Activated CD8-positive, alpha-beta memory T cell treated with anti-CD3 and anti-CD28 coated beads, Interleukin-2, amount 50 U/mL, for 4 hours (primary cell): ENCODE measurements around the gene CLPTM1L.
A peak's percentile ranks its signal among the peaks of the same experiment; 100 is the strongest.
"Not testable (repeated sequence)": the region's sequence is repeated elsewhere in the genome, so short reads cannot be mapped to it uniquely, and the experiment has no call there.

Experiments used
- DNase-seq: peaks from one replicate; pipeline ENCODE4 v3.0.0-alpha.2; 2020

CLPTM1L gene

DNA sequence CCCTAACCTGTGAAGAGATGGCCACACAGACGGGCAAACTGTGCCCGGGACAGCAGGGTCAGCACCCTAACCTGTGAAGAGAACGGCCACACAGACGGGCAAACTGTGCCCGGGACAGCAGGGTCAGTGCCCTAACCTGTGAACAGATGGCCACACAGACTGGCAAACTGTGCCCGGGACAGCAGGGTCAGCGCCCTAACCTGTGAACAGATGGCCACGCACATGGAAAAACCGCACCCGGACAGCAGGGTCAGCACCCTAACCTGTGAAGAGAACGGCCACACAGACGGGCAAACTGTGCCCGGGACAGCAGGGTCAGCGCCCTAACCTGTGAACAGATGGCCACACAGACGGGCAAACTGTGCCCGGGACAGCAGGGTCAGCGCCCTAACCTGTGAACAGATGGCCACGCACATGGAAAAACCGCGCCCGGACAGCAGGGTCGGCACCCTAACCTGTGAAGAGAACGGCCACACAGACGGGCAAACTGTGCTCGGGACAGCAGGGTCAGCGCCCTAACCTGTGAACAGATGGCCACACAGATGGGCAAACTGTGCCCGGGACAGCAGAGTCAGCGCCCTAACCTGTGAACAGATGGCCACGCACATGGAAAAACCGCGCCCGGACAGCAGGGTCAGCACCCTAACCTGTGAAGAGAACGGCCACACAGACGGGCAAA lies 5.6 kb downstream of the CLPTM1L start:
- DNase-seq: not testable (repeated sequence)

DNA sequence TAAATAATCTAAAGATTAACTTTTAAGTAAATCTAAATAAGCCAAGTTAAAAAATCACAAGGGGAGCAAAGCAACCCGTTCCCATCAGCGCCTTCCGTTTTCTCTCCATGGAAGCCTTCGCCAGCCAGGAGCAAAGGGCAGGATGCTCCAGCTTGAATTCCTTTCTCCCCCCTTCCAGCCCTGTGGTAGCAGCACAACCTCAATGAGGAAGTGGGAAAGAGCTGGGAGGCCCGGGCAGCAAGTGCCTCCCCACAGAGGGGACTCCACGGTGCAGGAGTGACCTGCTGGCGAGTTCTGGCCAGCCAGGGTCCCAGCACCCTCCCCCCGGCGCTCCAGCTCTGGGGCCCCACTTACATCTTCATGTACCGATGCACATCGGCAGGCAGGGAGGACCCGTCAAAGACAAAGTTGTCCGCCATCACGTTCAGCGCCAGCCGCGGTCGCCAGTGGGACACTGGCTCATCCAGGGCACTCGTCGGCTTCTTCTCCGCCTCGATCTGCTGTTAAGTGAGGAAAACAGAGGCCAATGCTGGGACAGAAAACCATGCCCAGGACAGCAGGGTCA lies 6.3 kb downstream of the CLPTM1L start:
- no peak for DNase-seq

DNA sequence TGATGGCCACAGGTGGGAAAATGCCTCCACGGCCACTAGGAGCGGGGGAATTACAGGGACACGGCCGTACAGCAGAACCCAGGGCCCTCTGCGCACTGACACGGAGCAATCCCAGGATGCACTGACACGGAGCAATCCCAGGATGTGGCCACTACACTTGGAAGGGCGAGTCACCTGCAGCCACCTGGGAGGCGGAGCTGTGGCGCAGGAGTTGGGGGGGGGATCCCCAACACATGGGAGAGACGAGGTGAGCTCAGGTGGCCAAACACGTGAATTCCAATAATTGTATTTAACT lies 6.8 kb downstream of the CLPTM1L start:
- DNase-seq: no peak

DNA sequence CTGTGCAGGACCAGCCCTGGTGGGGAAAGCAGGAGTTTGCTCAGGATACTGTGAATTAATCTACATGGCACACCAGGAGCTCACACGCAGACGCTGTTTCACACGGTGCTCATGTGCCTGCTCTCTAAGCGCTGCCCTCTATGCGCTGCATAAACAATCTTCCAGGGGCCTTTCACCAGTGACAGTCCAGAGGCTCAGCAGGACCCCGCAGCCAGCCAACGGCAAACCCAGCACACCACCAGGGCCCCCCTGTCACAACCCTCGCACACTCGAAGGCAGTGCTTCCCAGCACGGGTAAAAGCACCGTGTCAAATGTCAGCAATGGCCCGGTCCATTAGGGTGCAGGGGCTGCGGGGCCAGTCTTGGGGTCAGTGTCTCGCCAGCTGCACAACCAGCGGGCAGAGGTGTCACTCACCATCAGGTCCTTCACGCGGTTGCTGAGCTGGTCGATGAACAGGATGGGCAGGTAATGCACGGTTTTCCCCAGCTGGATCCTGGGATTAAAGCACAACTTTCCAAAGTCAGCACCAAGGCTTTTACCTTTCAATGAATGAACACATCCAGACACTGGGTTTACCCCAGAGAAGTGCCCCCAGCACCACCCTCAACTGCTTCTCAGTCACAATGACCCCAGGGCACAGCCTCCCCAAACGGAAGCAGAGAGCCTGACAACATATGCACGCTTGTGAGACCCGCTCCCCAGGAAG lies 7.3 kb downstream of the CLPTM1L start:
- no peak for DNase-seq

DNA sequence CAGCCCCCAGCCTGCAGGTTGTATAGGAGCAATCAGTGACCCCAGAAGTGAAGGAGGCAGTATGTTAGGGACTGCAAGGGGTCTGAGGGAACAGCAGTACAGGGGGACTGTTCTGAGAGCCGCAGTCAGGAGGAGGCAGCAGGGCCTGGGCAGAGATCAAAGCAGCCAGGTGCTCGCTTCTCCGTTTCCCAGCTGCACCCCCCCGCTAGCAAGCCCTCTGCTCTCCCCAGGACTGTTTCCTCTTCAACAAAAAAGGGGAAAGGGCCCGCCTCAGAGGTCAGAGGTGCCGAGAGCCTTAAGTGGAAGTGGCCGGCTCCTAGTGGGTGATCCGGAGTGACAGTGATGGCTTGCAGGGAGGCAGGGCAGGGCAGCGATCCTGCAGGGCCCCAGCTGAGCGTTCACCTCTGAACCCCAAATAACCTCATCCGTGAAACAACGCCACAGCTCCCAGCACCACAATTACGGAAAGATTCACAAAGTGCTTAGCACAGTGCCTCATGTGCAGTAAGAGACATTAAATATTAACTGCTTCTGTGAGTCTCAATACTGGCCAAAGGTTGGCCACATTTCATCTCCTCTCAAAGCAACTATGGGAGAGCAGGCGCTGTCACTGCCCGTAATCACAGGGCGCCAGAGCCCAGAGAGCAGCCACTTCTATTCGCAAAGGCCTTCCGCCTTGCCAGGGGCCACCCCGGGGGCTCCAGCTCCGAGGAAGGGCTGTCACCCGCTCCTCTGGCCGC lies 8.0 kb downstream of the CLPTM1L start:
- DNase-seq: no peak

DNA sequence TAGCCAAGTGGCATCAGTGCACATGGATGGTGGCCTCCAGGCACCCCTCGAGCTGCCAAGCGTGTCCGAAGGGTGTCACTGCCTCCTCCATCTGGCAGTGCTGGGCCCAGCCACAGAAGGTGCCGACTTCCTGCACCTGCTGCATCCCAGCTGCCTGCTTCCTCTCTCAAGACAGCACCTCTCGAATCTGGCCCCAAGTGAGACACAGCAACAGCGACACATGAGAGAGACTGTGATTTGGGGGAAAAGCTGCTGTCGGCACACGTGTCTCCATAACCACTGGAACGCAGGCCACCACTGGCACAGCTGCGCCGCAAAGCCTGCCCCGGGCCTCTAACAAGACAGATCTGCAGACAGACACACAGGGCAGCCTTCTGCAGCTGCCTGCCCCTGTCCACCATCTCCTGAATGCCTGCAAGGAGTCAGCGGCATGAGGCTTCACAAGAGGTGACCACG lies 8.8 kb downstream of the CLPTM1L start:
- no peak for DNase-seq

DNA sequence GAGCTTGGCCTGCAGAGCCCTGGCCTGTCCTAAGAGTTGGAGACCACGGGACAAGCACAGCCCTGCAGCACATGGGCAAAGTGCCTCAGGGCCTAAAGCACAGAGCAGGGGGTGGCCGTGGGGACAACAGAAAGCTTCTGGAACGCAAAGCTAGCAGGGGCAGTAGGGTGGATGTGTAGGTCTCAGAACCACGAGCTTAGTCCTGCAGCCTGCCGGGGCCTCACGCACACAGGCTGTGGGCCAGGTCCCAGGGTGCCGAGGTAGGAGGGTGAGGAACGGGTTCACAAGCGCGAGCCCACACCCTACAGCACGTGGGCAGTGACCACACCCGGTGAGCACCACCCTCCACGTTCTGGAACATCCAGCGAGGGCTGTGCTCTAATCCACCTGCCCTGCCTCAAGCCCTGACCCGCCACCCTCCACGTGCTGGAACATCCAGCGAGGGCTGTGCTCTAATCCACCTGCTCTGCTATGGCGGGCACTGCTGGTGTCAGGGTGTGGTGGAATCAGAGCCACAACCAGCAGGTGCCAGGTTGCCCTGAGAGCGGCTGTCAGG lies 9.3 kb downstream of the CLPTM1L start:
- no peak for DNase-seq

DNA sequence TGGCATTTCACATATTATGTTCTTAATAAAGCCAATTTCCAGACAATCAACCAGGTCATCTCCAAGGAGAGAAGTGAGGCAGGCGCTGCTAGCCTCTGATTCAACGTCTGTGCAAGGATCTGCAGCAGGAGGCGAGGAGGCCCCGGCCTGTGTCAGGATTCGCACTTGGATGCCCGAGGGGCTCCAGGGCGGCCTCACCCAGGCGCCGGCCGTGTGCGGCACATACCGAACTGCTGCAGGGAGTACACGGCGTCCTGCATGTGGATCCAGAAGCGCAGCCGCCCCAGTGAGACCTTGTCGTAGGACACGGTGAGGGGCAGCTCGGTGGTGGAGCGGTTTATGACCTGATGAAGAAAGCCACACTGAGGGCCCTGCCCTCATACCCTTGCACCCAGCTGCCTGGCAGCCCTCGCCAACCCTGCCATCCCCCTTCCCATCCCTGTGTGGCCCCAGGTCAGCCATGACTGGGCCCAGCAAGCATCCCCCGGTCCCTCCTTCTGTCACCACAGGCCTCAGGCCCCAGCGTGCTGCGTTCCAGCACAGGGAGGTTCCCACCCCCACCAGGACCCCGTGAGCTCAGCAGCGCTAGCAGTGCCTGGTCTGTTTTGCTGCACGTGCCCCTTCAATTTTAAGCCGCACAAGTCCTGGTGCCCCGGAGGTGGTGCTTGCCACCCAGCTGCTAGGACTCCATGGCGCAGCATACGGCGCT lies 9.9 kb downstream of the CLPTM1L start:
- DNase-seq: no peak

DNA sequence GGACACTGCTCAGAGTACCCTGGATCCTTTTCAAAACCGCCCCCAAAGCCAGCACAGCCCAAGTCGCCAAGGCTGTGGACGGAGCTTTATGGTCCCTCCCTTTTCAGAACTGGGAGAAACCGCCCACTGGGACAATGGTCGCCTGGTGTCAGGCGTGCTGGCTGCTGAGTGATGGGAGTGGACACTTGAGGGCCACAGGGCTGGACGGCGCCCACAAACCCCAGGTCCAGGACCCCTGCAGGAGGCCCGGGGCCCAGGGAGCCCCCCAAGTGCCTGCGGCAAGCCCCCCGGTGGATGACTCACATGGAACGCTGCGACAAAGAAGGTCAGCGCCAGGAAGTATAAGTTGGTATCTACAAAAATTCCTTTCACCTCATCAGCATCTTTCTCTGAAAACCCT lies 10.9 kb downstream of the CLPTM1L start:
- no peak for DNase-seq

DNA sequence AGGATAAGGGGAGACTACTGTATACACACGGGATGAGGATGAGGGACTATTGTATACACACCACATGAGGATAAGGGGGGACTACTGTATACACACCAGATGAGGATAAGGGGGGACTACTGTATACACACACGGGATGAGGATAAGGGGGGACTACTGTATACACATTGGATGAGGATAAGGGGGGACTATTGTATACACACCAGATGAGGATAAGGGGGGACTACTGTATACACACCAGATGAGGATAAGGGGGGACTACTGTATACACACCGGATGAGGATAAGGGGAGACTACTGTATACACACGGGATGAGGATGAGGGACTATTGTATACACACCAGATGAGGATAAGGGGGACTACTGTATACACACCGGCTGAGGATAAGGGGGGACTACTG lies 11.6 kb downstream of the CLPTM1L start:
- DNase-seq: not testable (repeated sequence)

DNA sequence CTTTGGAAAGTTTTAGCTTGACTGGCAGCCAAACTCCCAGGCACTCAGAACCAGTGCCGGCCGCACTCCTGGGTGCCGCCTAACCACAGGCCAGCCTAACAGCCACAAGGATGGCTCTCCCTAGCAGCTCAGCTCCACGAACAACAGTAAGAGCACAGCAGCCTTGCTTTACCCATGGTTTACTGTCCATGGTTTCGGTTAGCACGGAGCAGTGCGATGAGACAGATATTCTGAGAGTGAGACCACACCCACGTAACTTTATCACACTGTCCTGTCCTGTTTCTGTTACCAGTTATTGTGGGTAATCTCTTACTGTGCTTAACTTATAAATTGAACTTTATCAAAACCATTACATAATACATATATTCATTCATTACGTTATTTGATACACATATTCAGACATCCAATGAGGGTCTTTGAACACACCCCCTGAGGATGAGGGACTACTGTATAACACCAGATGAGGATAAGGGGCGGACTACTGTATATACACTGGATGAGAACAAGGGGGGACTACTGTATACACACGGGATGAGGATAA lies 12.4 kb downstream of the CLPTM1L start:
- DNase-seq: no peak

DNA sequence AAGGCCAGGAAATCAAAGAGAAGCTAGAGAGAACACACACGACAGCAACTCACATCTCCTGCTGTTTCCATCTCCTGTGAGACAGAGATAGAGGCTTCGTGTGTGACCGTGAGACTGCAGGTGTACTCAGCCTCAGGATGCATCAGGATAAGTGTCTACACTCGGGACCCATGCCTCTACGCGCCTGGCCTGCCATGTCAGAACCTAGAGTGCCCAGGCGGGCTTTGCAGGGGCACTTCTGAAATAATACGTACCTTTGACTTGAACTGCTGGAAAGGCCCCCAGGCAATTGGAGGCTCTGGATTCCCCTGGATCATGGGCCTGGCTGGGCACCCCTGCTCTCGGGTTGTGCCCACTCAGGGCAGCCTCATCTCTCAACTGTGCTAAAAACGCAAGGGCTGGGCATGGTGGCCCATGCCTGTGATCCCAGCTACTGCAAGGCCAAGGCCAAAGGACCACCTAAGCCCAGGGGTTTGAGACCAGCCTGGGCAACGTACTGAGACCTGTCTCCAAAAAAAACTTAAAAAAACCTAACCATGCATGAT lies 13.0 kb downstream of the CLPTM1L start:
- no peak for DNase-seq

DNA sequence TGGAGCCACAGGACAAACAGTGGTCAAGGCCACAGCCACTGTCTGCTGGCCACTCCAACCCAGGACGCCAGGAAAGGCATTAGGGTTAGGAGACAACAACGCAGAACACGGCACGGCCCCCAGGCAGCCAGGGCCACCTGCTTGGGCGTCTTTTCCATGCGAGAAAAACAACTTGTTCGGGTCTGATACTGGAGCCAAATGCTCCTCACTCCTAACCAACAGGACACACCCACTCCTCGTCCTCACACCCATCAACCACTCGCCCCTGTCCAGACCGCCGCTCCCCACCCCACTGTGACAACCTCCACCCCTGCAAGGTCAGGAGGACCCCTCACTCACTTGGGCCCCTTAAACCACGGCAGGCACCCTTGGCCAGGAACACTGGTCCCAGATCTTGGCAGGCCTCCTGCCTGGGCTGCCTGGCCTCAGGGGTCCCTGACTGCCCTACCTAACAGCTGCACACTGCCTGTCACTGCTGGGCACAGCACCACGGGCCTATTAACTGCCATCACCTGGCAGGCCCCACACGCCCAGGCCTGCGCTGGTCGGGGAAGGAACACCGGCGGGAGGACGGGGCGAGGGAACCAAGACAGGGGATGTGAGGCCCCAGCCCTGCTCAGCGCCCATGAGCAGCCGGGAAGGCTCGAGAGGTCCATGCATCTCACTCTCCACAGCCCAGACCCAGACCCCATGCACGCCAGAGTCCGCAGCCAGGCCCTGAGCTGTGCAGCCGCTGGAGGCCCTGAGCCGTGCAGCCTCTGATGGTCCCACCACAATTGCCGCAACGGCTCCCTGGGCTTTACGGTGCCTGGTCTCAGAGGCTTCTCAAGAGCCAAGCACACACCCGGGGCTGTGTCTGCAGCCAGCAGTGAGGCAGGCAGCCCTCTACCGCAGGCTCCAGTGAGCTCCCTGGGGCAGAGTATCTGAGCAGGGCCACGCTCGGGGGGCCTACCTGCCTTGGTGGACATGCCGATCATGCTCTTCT lies 13.8 kb downstream of the CLPTM1L start:
- no peak for DNase-seq

DNA sequence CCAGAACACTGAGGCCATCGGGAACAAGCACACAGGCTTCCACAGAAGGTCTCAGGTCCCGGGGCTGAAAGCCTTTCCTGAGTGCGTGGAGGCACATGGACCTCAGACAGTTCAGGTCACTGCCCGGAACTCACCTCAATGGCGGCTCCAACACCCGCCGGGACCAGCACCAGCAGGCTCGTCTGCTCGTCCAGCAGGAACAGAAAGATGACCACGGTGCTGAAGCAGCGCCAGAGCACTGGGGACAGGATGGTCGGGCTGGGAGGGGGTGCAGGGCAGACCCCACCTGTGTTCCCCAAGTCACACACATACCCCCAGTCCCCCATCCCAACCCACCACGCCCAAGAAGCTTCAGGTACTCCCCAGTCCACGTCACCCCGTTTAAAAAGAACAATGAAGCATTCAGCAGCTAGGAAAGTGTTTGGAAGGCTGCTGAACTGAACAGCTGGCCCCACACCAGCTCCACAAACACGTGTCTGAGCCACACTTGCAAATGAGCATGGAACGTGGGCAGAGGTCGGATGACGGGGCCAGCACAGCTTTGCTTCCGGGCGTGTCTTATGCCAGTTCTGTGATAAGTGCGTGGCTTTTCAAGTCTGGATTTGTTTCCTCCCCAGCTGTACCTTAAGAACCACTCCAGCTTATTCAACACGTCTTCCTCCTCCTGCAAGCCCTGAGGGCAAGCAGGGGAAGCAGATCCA lies 14.6 kb downstream of the CLPTM1L start:
- DNase-seq: peak; percentile 6

DNA sequence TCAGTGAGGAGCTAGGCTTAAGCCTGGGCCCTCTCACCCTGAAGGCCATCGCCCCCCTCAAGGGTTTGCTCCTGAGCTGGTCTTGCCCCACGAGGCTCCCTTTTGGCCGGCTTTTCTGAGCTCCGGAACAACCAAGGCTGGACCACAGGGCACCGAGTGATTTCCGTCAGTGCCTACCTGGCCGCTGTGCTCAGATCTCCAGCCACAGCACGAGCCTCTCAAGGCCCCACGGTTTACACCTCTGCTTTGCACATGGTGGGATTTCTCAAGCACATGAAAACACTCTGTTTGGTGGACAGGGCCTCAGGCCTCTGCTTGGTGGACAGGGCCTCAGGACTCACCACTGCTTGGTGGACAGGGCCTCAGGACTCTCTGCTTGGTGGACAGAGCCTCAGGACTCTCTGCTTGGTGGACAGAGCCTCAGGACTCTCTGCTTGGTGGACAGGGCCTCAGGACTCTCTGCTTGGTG lies 15.8 kb downstream of the CLPTM1L start:
- peak; percentile 8 for DNase-seq

DNA sequence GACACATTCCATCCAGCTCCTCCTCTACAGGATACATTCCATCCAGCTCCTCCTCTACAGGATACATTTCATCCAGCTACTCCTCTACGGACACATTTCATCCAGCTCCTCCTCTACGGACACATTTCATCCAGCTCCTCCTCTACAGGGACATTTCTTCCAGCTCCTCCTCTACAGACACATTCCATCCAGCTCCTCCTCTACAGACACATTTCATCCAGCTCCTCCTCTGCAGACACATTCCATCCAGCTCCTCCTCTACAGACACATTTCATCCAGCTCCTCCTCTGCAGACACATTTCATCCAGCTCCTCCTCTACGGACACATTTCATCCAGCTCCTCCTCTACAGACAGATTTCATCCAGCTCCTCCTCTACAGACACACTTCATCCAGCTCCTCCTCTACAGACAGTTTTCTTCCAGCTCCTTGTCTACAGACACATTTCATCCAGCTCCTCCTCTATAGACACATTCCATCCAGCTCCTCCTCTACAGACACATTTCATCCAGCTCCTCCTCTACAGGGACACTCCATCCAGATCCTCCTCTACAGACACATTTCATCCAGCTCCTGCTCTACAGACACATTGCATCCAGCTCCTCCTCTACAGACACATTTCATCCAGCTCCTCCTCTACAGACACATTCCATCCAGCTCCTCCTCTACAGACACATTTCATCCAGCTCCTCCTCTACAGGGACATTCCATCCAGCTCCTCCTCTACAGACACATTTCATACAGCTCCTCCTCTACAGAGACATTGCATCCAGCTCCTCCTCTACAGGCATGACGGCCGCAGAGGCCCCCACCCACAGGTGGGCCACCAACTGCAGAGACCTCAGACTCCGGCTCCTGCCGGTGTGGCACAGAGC lies 16.4 kb downstream of the CLPTM1L start:
- not testable (repeated sequence) for DNase-seq

DNA sequence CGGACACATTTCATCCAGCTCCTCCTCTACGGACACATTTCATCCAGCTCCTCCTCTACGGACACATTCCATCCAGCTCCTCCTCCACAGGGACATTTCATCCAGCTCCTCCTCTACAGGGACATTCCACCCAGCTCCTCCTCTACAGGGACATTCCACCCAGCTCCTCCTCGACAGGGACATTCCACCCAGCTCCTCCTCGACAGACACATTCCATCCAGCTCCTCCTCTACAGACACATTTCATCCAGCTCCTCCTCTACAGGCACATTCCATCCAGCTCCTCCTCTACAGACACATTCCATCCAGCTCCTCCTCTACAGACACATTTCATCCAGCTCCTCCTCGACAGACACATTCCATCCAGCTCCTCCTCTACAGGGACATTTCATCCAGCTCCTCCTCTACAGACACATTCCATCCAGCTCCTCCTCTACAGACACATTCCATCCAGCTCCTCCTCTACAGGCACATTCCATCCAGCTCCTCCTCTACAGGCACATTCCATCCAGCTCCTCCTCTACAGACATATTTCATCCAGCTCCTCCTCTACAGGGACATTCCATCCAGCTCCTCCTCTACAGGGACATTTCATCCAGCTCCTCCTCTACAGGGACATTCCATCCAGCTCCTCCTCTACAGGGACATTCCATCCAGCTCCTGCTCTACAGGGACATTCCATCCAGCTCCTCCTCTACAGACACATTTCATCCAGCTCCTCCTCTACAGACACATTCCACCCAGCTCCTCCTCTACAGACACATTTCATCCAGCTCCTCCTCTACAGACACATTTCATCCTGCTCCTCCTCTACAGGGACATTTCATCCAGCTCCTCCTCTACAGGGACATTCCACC lies 17.8 kb downstream of the CLPTM1L start:
- DNase-seq: not testable (repeated sequence)

DNA sequence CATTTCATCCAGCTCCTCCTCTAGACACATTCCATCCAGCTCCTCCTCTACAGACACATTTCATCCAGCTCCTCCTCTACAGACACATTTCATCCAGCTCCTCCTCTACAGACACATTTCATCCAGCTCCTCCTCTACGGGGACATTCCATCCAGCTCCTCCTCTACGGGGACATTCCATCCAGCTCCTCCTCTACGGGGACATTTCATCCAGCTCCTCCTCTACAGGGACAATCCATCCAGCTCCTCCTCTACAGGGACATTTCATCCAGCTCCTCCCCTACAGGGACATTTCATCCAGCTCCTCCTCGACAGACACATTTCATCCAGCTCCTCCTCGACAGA lies 18.4 kb downstream of the CLPTM1L start:
- not testable (repeated sequence) for DNase-seq
